Parathyroid adenoma (tissue), 2 donors: ENCODE measurements around the gene ACVR1B.

ENCODE experiments used
- H2AFZ ChIP-seq: fragments of 300-600 bp; sonication (generic); one replicate; pipeline ENCODE4 v1.7.0; 2017; ENCODE audit warnings: antibody characterized with exemption, mild to moderate bottlenecking
- H3K27ac ChIP-seq: fragments of 300-600 bp; sonication (generic); one replicate; pipeline ENCODE4 v1.7.0; 2017
- H3K27me3 ChIP-seq: fragments of 300-600 bp; sonication (generic); one replicate; pipeline ENCODE4 v1.7.0; 2017; ENCODE audit warnings: low read length; ENCODE audit not compliant: control insufficient read depth, insufficient read depth
- H3K36me3 ChIP-seq: fragments of 300-600 bp; sonication (generic); one replicate; pipeline ENCODE4 v1.7.0; 2017; ENCODE audit warnings: low read length; ENCODE audit not compliant: control insufficient read depth, insufficient read depth
- H3K4me1 ChIP-seq: fragments of 300-600 bp; sonication (generic); one replicate; pipeline ENCODE4 v1.7.0; 2017; ENCODE audit warnings: control low read depth
- H3K4me2 ChIP-seq: fragments of 300-600 bp; sonication (generic); one replicate; pipeline ENCODE4 v1.7.0; 2017; ENCODE audit warnings: low read length
- H3K4me3 ChIP-seq: fragments of 300-600 bp; sonication (generic); one replicate; pipeline ENCODE4 v1.7.0; 2017; ENCODE audit warnings: low read depth, low read length
- H3K79me2 ChIP-seq: fragments of 300-600 bp; sonication (generic); one replicate; pipeline ENCODE4 v1.7.0; 2017; ENCODE audit warnings: control low read depth
- H3K9ac ChIP-seq: fragments of 300-600 bp; sonication (generic); one replicate; pipeline ENCODE4 v1.7.0; 2017; ENCODE audit warnings: mild to moderate bottlenecking
- H3K9me3 ChIP-seq: fragments of 300-600 bp; sonication (generic); one replicate; pipeline ENCODE4 v1.7.0; 2017; ENCODE audit warnings: low read length; ENCODE audit not compliant: control insufficient read depth
- TF ChIP-seq, protein P1 (sequence below): fragments of 300-600 bp; sonication (generic); IDR thresholded peaks from one replicate; pipeline ENCODE4 v1.7.0; 2017; ENCODE audit warnings: antibody characterized with exemption, mild to moderate bottlenecking
- donor health status: primary hyperparathyroidism.

The ACVR1B gene

DNA sequence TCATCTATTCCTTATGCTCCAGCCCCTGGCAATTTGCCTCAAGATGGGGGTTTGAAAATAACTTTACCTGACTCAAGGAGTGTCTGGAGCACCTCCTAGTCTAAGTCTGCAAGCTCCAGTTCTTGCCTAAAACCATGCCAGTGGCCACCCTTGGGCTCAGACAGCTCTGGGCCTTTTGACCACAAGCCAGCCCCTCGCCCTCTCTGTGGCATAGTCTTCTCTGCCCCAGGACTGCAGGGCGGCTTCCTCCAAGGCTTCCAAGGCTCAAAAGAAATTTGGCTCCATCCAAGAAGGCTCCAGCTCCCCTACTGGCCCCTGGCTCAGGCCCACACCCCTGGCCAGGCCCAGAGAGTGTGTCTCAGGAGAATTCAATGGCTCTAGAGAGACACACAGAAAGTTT is 29.4 kb upstream of the ACVR1B start:
- Histone ChIP-seq H3K79me2 (no peaks in the 10 kb centered on the region), H3K27ac (peak overlapping the region; percentile 91), H3K9me3 (no peaks in the 10 kb centered on the region), H3K4me3 (no peak overlapping the region), H3K4me1 (peaks cover 66% of the 10 kb centered on the region), H2AFZ (no peak overlapping the region), H3K27me3 (no peaks in the 10 kb centered on the region), H3K4me2 (no peak overlapping the region), H3K9ac (no peak overlapping the region), H3K36me3 (no peaks in the 10 kb centered on the region)
- TF ChIP-seq, protein P1, sequence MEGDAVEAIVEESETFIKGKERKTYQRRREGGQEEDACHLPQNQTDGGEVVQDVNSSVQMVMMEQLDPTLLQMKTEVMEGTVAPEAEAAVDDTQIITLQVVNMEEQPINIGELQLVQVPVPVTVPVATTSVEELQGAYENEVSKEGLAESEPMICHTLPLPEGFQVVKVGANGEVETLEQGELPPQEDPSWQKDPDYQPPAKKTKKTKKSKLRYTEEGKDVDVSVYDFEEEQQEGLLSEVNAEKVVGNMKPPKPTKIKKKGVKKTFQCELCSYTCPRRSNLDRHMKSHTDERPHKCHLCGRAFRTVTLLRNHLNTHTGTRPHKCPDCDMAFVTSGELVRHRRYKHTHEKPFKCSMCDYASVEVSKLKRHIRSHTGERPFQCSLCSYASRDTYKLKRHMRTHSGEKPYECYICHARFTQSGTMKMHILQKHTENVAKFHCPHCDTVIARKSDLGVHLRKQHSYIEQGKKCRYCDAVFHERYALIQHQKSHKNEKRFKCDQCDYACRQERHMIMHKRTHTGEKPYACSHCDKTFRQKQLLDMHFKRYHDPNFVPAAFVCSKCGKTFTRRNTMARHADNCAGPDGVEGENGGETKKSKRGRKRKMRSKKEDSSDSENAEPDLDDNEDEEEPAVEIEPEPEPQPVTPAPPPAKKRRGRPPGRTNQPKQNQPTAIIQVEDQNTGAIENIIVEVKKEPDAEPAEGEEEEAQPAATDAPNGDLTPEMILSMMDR, result no peak

DNA sequence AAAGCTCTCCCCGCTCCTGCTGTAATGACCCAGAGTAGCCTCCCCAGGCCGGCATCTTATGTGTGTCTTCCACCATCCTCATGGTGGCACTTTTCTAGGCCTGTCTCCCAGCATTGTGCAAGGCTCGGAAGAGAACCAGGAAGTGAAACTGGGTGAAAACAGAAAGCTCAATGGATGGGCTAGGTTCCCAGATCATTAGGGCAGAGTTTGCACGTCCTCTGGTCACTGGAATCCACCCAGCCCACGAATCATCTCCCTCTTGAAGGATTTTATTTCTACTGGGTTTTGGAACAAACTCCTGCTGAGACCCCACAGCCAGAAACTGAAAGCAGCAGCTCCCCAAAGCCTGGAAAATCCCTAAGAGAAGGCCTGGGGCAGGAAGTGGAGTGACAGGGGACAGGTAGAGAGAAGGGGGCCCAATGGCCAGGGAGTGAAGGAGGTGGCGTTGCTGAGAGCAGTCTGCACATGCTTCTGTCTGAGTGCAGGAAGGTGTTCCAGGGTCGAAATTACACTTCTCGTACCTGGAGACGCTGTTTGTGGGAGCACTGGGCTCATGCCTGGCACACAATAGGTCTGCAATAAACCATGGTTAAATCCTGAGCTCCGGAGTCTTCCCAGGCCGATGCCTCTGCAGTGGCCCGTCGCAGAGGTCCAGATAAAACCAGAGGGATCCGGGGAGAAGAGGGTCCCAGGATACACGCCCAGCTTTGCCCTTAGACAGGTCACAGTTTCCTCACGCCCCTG is 28.6 kb upstream of the ACVR1B start:
- H3K27me3 ChIP-seq, result no peaks in the 10 kb centered on the region
- H3K4me1 ChIP-seq, result peaks cover 70% of the 10 kb centered on the region
- no peaks in the 10 kb centered on the region for H3K9me3 ChIP-seq
- H3K79me2 ChIP-seq, result no peaks in the 10 kb centered on the region
- TF ChIP-seq, protein P1, result no peak
- H3K4me2 ChIP-seq, result peak overlapping the region; percentile 45
- H3K9ac ChIP-seq, result no peak overlapping the region
- peak overlapping the region; percentile 91 for H3K27ac ChIP-seq
- H2AFZ ChIP-seq, result peak overlapping the region; percentile 29
- no peaks in the 10 kb centered on the region for H3K36me3 ChIP-seq
- no peak overlapping the region for H3K4me3 ChIP-seq

DNA sequence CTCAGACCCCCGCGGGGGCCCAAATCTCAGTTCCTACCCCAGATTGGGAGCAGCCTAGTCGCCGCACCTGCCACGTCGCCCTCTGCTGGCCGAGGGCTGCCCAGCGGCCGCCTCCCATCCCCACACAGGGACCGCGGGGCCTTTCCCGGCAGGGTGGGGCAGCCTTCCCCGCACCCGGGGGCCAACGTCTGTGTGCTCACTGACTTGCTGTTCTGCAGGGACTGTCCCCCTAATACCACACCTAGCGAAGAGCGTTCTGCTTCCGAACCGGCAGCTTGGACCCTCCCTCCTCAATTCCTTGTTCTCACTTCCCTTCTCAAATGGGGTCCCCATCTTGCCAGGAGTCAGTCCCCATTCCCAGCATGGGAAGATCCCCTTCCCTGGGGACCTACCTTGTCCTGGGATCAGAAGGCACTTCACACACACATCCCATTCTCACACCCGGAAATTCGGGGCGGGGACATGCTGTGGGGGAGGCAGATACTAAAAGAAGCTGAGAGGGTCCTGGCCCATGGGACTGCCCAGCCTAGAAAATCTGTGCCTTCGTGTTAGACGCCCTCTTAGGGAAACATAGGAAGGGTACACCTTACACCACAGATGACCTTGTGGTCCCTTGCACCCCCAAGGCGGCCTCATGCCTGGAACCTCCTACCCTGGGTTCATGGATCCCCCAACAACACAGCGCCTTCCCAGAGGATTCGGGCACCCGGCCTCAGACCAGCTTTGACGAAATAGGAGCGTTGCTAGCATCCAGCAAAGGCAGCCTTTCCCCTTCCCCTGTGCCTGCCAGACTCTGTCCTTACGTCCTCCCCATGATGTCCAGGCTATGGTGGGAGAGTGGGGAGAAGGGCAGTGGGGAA is 27.8 kb upstream of the ACVR1B start:
- Histone ChIP-seq H3K9ac (no peak overlapping the region), H3K27me3 (no peaks in the 10 kb centered on the region), H3K4me3 (no peak overlapping the region), H3K79me2 (no peaks in the 10 kb centered on the region), H3K36me3 (no peaks in the 10 kb centered on the region), H2AFZ (peak overlapping the region; percentile 29), H3K9me3 (no peaks in the 10 kb centered on the region), H3K4me1 (peaks cover 66% of the 10 kb centered on the region), H3K4me2 (peak overlapping the region; percentile 8), H3K27ac (peak overlapping the region; percentile 91)
- TF ChIP-seq, protein P1, result peak; percentile 95

DNA sequence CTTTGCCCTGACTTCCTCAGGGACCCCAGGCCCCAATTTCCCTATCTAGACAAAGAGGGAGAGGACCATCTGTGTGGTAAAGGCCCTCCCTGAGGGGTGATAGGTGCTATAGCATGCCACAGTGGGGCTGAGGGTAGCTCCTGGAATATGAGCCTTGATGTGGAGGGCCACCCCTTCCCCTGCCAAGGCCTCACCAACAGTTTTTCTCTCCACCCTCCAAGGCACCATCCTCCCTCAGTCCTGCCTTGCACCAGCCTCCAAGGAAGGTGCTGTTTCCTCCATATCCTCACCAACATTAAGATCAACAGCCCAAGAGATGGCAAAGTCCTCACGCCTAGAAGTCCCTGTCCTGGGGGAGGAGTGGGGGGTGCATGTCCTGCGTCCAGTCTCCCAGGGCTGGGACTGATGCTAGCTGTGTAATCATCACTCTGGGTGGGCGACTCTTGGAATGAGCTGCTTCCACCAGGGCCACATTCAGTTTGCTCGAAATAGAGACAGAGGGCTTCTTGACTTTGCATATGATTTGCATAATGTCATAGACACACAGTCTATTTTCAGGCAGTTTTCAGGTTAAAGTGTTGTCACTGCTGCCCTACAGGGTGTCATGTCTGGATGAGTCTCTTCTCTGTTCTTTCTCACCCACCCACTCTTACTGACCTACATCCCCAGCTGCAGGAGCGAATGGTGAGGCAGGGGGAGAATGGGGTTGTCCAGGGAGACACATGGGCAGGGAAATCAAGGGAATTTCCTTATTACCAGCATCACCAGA is 26.8 kb upstream of the ACVR1B start:
- Histone ChIP-seq H3K4me3 (no peak overlapping the region), H3K4me1 (peaks cover 76% of the 10 kb centered on the region), H3K9me3 (no peaks in the 10 kb centered on the region), H2AFZ (no peak overlapping the region), H3K27me3 (no peaks in the 10 kb centered on the region), H3K79me2 (no peaks in the 10 kb centered on the region), H3K36me3 (no peaks in the 10 kb centered on the region), H3K9ac (no peak overlapping the region), H3K27ac (peak overlapping the region; percentile 91), H3K4me2 (peak overlapping the region; percentile 49)
- TF ChIP-seq, protein P1, result no peak
